Mucosa of rectum (tissue), 2 donors: Measurements from ENCODE around the gene PHLPP1.

Experiments used
- H3K27ac ChIP-seq, 2 donors: one replicate each; pipeline ENCODE4 v1.7.0; 2013; ENCODE audit warnings: inconsistent platforms in 2 of 2, low read depth in 2 of 2, low read length in 2 of 2
- H3K27me3 ChIP-seq, 2 donors: one replicate each; pipeline ENCODE4 v1.7.0; 2013; ENCODE audit warnings: low read length in 2 of 2; ENCODE audit not compliant: control insufficient read depth in 2 of 2, insufficient read depth in 2 of 2
- H3K36me3 ChIP-seq, 2 donors: one replicate each; pipeline ENCODE4 v1.7.0; 2013; ENCODE audit warnings: low read length in 2 of 2; ENCODE audit not compliant: control insufficient read depth in 2 of 2, insufficient read depth in 2 of 2
- H3K4me1 ChIP-seq, 2 donors: one replicate each; pipeline ENCODE4 v1.7.0; 2013; ENCODE audit warnings: low read length in 2 of 2, mild to moderate bottlenecking in 1 of 2; ENCODE audit not compliant: control insufficient read depth in 2 of 2, insufficient read depth in 2 of 2
- H3K4me3 ChIP-seq, 2 donors: one replicate each; pipeline ENCODE4 v1.7.0; 2013; ENCODE audit warnings: low read length in 2 of 2
- H3K9ac ChIP-seq, 2 donors: one replicate each; pipeline ENCODE4 v1.7.0; 2013; ENCODE audit warnings: low read length in 2 of 2, low read depth in 1 of 2, mild to moderate bottlenecking in 1 of 2
- H3K9me3 ChIP-seq, 2 donors: one replicate each; pipeline ENCODE4 v1.7.0; 2013; ENCODE audit warnings: low read length in 2 of 2; ENCODE audit not compliant: control insufficient read depth in 2 of 2
- donor health status: healthy.
- donor health status: Normal muscosa, but diverticular disease.

PHLPP1 gene

GRCh38 chr18:62784338-62784965, 69.1 kb downstream of the PHLPP1 start:
- H3K27ac ChIP-seq, result no peak overlapping the region
- H3K9me3 ChIP-seq, result no peaks in the 10 kb centered on the region
- H3K36me3 ChIP-seq, result no peaks in the 10 kb centered on the region
- peaks cover 3 to 22% of the 10 kb centered on the region in 2 donors for H3K4me1 ChIP-seq
- H3K4me3 ChIP-seq, result no peak overlapping the region
- H3K9ac ChIP-seq, result no peak overlapping the region
- H3K27me3 ChIP-seq, result no peaks in the 10 kb centered on the region

DNA sequence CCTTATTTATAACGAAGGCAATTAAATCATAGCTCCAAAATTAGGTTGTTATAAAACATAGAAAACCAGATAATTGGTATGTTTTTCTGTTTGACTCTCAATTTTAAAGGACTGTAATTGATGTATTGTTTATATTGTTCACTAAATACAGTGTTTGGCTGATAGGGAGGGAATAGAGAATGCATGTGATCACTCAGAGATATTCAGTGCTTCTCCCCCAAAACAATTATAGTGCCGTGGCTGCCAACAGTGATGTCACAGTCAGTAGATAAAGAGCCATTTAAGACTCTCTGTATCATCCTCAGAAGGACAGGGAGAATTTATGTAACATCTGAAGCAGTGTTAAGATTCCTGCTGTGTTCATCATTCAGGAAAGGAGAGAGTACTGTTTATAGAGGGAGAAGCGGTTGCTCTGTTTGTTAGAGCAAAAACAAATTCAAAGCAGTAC, 69.6 kb downstream of the PHLPP1 start:
- peaks cover 3 to 22% of the 10 kb centered on the region in 2 donors for H3K4me1 ChIP-seq
- no peak overlapping the region for H3K9ac ChIP-seq

GRCh38 chr18:62786689-62787088, 71.3 kb downstream of the PHLPP1 start:
- no peak overlapping the region for H3K4me3 ChIP-seq
- H3K36me3 ChIP-seq, result no peaks in the 10 kb centered on the region
- no peaks in the 10 kb centered on the region for H3K27me3 ChIP-seq
- peaks cover 3 to 22% of the 10 kb centered on the region in 2 donors for H3K4me1 ChIP-seq
- H3K9me3 ChIP-seq, result no peaks in the 10 kb centered on the region
- no peak overlapping the region for H3K9ac ChIP-seq
- H3K27ac ChIP-seq, result no peak overlapping the region

More for the DNA sequence above, 69.6 kb downstream of the PHLPP1 start:
- H3K27me3 ChIP-seq, result no peaks in the 10 kb centered on the region
- H3K4me3 ChIP-seq, result no peak overlapping the region
- H3K9me3 ChIP-seq, result no peaks in the 10 kb centered on the region
- no peak overlapping the region for H3K27ac ChIP-seq
- no peaks in the 10 kb centered on the region for H3K36me3 ChIP-seq

- H3K36me3 ChIP-seq, result no peaks in the 10 kb centered on the region
- H3K4me1 ChIP-seq, result peaks cover 3 to 17% of the 10 kb centered on the region in 2 donors
- H3K9me3 ChIP-seq, result no peaks in the 10 kb centered on the region
- H3K27me3 ChIP-seq, result no peaks in the 10 kb centered on the region
- H3K4me3 ChIP-seq, result peak overlapping the region in 1 of 2 donors; percentile 15
- H3K9ac ChIP-seq, result no peak overlapping the region
- peak overlapping the region; percentile 18 to 34 for H3K27ac ChIP-seq
Observed at GRCh38 chr18:62788111-62788510, 72.8 kb downstream of the PHLPP1 start.

DNA sequence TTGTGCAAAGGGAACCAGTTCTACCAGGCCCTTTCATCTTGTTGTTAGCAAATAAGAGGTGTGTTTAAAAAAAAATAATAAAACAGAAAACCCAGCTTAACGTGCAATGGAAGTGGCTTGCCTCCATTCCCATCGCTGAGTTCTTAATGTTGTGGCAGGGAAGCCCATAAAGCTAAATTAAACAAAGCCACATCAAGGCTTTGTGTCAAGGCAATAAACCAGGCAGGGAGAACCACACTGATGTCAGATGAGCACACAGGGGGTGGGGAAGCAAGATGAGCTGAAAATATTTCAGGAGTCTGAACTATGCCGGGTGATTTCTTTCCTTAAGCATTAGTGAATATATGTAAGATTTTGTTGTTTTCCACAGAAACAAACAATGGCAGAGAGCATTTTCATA, 73.5 kb downstream of the PHLPP1 start:
- H3K27ac ChIP-seq, result no peak overlapping the region
- no peaks in the 10 kb centered on the region for H3K36me3 ChIP-seq
- peaks cover 3 to 17% of the 10 kb centered on the region in 2 donors for H3K4me1 ChIP-seq
- no peak overlapping the region for H3K9ac ChIP-seq
- H3K4me3 ChIP-seq, result no peak overlapping the region
- H3K9me3 ChIP-seq, result no peaks in the 10 kb centered on the region
- no peaks in the 10 kb centered on the region for H3K27me3 ChIP-seq

- H3K9me3 ChIP-seq, result no peaks in the 10 kb centered on the region
- H3K27ac ChIP-seq, result no peak overlapping the region
- H3K4me1 ChIP-seq, result peaks cover 3 to 18% of the 10 kb centered on the region in 2 donors
- H3K36me3 ChIP-seq, result no peaks in the 10 kb centered on the region
- no peak overlapping the region for H3K9ac ChIP-seq
- no peaks in the 10 kb centered on the region for H3K27me3 ChIP-seq
- H3K4me3 ChIP-seq, result no peak overlapping the region
Observed at GRCh38 chr18:62790871-62791772, 75.8 kb downstream of the PHLPP1 start.

DNA sequence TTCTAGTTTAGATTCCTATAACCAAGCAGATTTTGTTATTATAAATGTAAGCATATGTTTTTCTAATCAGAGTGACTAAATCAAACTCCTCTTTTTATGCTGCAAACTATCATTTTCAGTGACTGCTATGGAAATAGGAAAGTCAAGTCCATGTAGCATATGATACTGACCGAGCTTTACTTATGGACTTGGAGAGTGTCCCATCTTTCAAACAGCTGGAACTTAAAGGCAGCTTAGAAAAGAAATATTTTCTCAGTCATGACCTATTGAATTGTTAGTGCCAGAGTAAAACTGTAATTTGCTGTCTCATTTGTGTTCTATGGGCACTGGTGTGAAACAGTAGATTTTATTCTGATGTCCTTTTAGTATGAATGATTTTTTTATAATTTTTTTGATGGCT, 76.7 kb downstream of the PHLPP1 start:
- Histone ChIP-seq H3K27me3 (no peaks in the 10 kb centered on the region), H3K4me3 (no peak overlapping the region), H3K36me3 (no peaks in the 10 kb centered on the region), H3K4me1 (peaks cover 3 to 21% of the 10 kb centered on the region in 2 donors), H3K27ac (no peak overlapping the region), H3K9ac (no peak overlapping the region), H3K9me3 (no peaks in the 10 kb centered on the region)

- no peak overlapping the region for H3K9ac ChIP-seq
- H3K4me1 ChIP-seq, result peaks cover 0 to 6% of the 10 kb centered on the region in 2 donors
- no peak overlapping the region for H3K27ac ChIP-seq
- H3K4me3 ChIP-seq, result no peak overlapping the region
- no peaks in the 10 kb centered on the region for H3K27me3 ChIP-seq
- H3K9me3 ChIP-seq, result no peaks in the 10 kb centered on the region
- H3K36me3 ChIP-seq, result no peaks in the 10 kb centered on the region
Observed at GRCh38 chr18:62795813-62796212, 80.5 kb downstream of the PHLPP1 start.

- Histone ChIP-seq H3K9ac (no peak overlapping the region), H3K4me1 (peaks cover 0 to 6% of the 10 kb centered on the region in 2 donors), H3K9me3 (no peaks in the 10 kb centered on the region), H3K27ac (no peak overlapping the region), H3K4me3 (no peak overlapping the region), H3K36me3 (no peaks in the 10 kb centered on the region), H3K27me3 (no peaks in the 10 kb centered on the region)
Observed at GRCh38 chr18:62796216-62796621, 80.9 kb downstream of the PHLPP1 start.

DNA sequence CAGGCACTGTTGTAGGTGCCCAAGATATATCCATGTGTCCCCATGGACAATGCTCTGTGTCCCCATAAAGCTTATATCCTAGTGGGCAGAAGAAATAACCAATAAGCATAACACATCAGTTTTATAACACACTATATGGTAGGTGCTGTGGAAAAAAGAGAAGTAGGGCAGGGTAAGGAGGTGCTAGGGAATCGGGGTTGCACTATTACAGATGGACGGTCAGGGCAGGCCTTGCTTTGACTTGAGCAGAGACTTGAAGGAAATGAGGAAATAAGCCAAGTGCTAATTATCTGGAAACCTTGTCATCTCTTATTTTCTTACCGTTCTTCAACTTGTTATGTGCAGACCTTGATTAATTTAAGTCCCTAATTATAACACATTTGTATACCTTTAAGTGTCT, 82.0 kb downstream of the PHLPP1 start:
- H3K9ac ChIP-seq, result no peak overlapping the region
- H3K36me3 ChIP-seq, result no peaks in the 10 kb centered on the region
- no peak overlapping the region for H3K4me3 ChIP-seq
- H3K27me3 ChIP-seq, result no peaks in the 10 kb centered on the region
- H3K4me1 ChIP-seq, result peaks cover 0 to 6% of the 10 kb centered on the region in 2 donors
- H3K9me3 ChIP-seq, result no peaks in the 10 kb centered on the region
- H3K27ac ChIP-seq, result no peak overlapping the region
